ENCODE results near the gene TENM4. TPM values are rescaled to one million over a fixed set of nuclear protein-coding genes. Genes with fewer than 3 reads are reported as not detected.

Gene TENM4
- polyA plus RNA-seq, 1 donor = 9.0 TPM

GRCh38 chr11:79447038-79447786, 6.4 kb upstream of the TENM4 start:
- DNase-seq = no peak

GRCh38 chr11:79444923-79445322, 4.1 kb upstream of the TENM4 start:
- DNase-seq = no peak

GRCh38 chr11:79441461-79441875, 638 bp upstream of the TENM4 start:
- peak; percentile 11 for DNase-seq

- DNase-seq = no peak
Observed at GRCh38 chr11:79439886-79440570, 802 bp downstream of the TENM4 start.

GRCh38 chr11:79439410-79439885, 1.4 kb downstream of the TENM4 start:
- DNase-seq = peak; percentile 29

GRCh38 chr11:79438631-79439409, 2.0 kb downstream of the TENM4 start:
- DNase-seq = peak; percentile 17

GRCh38 chr11:79437981-79438630, 2.7 kb downstream of the TENM4 start:
- DNase-seq = peak; percentile 26

GRCh38 chr11:79437278-79437980, 3.4 kb downstream of the TENM4 start:
- DNase-seq = peak; percentile 75

- no peak for DNase-seq
Observed at GRCh38 chr11:79436919-79437277, 3.9 kb downstream of the TENM4 start.

GRCh38 chr11:79434283-79434682, 6.5 kb downstream of the TENM4 start:
- no peak for DNase-seq

- DNase-seq = no peak
Observed at GRCh38 chr11:79432138-79432537, 8.7 kb downstream of the TENM4 start.

GRCh38 chr11:79431535-79431934, 9.3 kb downstream of the TENM4 start:
- no peak for DNase-seq

- no peak for DNase-seq
Observed at GRCh38 chr11:79430280-79430679, 10.6 kb downstream of the TENM4 start.

- no peak for DNase-seq
Observed at GRCh38 chr11:79428406-79428805, 12.4 kb downstream of the TENM4 start.

- no peak for DNase-seq
Observed at GRCh38 chr11:79427611-79428327, 13.1 kb downstream of the TENM4 start.

GRCh38 chr11:79427126-79427525, 13.7 kb downstream of the TENM4 start:
- no peak for DNase-seq

- no peak for DNase-seq
Observed at GRCh38 chr11:79425463-79425862, 15.4 kb downstream of the TENM4 start.

GRCh38 chr11:79423736-79424135, 17.1 kb downstream of the TENM4 start:
- no peak for DNase-seq

GRCh38 chr11:79422866-79423265, 18.0 kb downstream of the TENM4 start:
- no peak for DNase-seq

GRCh38 chr11:79421820-79422219, 19.0 kb downstream of the TENM4 start:
- no peak for DNase-seq

- DNase-seq = no peak
Observed at GRCh38 chr11:79419120-79419519, 21.7 kb downstream of the TENM4 start.
